D721Med (cell line): ENCODE data around the gene CPLANE1.

Source experiments
- DNase-seq: peaks from one replicate; pipeline ENCODE4 v3.0.0; 2011; ENCODE audit warnings: low spot score; ENCODE audit not compliant: insufficient read length
- FAIRE-seq: peaks from 2 replicates; lab custom pipeline; 2011; peaks lifted over from hg19 to GRCh38; lab: Jason Lieb, UNC
- CTCF ChIP-seq: IDR thresholded peaks from 2 replicates; pipeline ENCODE4 v1.5.1; 2012; ENCODE audit warnings: mild to moderate bottlenecking, control low read depth; ENCODE audit not compliant: insufficient read depth; ENCODE audit errors: missing control alignments

The CPLANE1 gene

GRCh38 chr5:37251665-37252064 lies 2.5 kb upstream of the CPLANE1 start:
- DNase-seq, result no peak
- no peak for TF ChIP-seq CTCF
- no peak for FAIRE-seq

- no peak for DNase-seq
- no peak for TF ChIP-seq CTCF
- FAIRE-seq, result no peak
Measured at GRCh38 chr5:37249815-37250164, 614 bp upstream of the CPLANE1 start.

GRCh38 chr5:37248421-37248969 lies 681 bp downstream of the CPLANE1 start:
- no peak for TF ChIP-seq CTCF
- DNase-seq (no peak), FAIRE-seq (no peak)

- DNase-seq, result no peak
- TF ChIP-seq CTCF, result no peak
- no peak for FAIRE-seq
Measured at GRCh38 chr5:37247496-37247895, 1.7 kb downstream of the CPLANE1 start.

GRCh38 chr5:37247036-37247435 lies 2.1 kb downstream of the CPLANE1 start:
- no peak for TF ChIP-seq CTCF
- FAIRE-seq (no peak), DNase-seq (no peak)

GRCh38 chr5:37234288-37234687 lies 14.9 kb downstream of the CPLANE1 start:
- no peak for DNase-seq
- no peak for FAIRE-seq
- no peak for TF ChIP-seq CTCF

DNA sequence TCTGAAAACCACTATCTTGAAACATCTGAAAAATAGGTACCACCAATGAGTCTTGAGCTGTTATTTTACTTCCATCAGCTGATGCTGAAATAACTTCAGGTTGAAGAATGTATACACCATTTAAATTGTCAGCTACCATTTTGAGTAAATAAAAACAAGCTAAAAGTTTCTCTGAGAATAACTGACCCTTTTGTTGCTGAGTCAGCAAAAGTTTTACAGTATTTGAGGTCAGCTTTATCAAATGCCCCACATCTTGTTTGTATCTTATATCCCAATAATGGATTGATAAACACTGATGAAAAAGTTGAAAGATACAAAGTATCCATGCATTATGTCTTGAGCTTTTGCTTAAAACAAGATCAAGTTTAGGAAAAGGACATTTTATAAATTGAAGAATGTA lies 22.8 kb downstream of the CPLANE1 start:
- DNase-seq (no peak), FAIRE-seq (no peak)
- TF ChIP-seq CTCF, result no peak
